Body of pancreas (tissue), 4 donors: ENCODE data around the gene DYNAP. TPM values are rescaled to one million over a fixed set of nuclear protein-coding genes. Genes with fewer than 3 reads are reported as not detected.

ENCODE experiments used
- ATAC-seq: fragments of 150-250 bp; one replicate; pipeline ENCODE4 v1.9.1; 2016
- DNase-seq, 4 donors: peaks; one replicate each; pipeline ENCODE4 v3.0.0-alpha.2; 2019
- H3K27ac ChIP-seq, 4 donors: fragments of 200-600 bp; sonication (generic); 1 replicate in 3 of 4; 2 replicates in 1 of 4; pipeline versions ENCODE4 v1.5.1 to v1.6.1; 2016 to 2019; ENCODE audit warnings: mild to moderate bottlenecking in 1 of 4, mixed read lengths in 1 of 4, moderate library complexity in 1 of 4
- H3K27me3 ChIP-seq, 2 donors: fragments of 200-600 bp; sonication (generic); one replicate each; pipeline ENCODE4 v1.6.0; 2016; ENCODE audit warnings: mild to moderate bottlenecking in 1 of 2
- H3K36me3 ChIP-seq, 2 donors: fragments of 200-600 bp; sonication (generic); replicated peaks in 1 of 2; 2 replicates each; pipeline ENCODE4 v1.5.1; 2016; ENCODE audit warnings: low read depth in 2 of 2; ENCODE audit not compliant: insufficient read depth in 1 of 2
- H3K4me1 ChIP-seq: fragments of 200-600 bp; sonication (generic); one replicate; pipeline ENCODE4 v1.6.0; 2016
- H3K4me3 ChIP-seq, 2 donors: fragments of 200-600 bp; sonication (generic); 1 replicate in 1 of 2; 2 replicates in 1 of 2; pipeline ENCODE4 v1.5.1; 2016 to 2019
- H3K9me3 ChIP-seq, 3 donors: fragments of 200-600 bp; sonication (generic); 1 replicate in 2 of 3; 2 replicates in 1 of 3; pipeline ENCODE4 v1.5.1; 2016
- CTCF ChIP-seq, 7 experiments: fragments of 450-650 bp in 4 of 7; fragments of 200-600 bp in 3 of 7; sonication (generic) in 3 of 7; IDR thresholded peaks; one replicate each; pipeline ENCODE4 v1.5.1; 2016 to 2019; ENCODE audit warnings: antibody characterized with exemption in 7 of 7
- POLR2A ChIP-seq, 3 donors: fragments of 450-650 bp; IDR thresholded peaks; one replicate each; pipeline ENCODE4 v1.6.1; 2016; ENCODE audit warnings: antibody characterized with exemption in 3 of 3, mild to moderate bottlenecking in 2 of 3
- WGBS, 2 donors: methylation state at CpG; one replicate each; pipeline ENCODE4 v1.1.5; 2017; 5-methylcytosine and 5-hydroxymethylcytosine counted together
- intact Hi-C: fragments of 100-400 bp; cut with DNase I; formaldehyde crosslinking; loops from one replicate; pipeline ENCODE4 v1.15.1; 2023
- total RNA-seq, 2 donors: library from RNA; depleted of rRNA; stranded (reverse); fragments of >200 nt; gene quantifications; one replicate each; pipeline ENCODE4 v1.1.0, GENCODE V29; 2016

The DYNAP gene
- total RNA-seq, 2 donors from 2014 or later = not detected

GRCh38 chr18:54647176-54647575 lies 56.1 kb downstream of the DYNAP start:
- Histone ChIP-seq H3K4me1 (no peaks in the 10 kb centered on the region), H3K36me3 (no peaks in the 10 kb centered on the region), H3K4me3 (no peak overlapping the region), H3K9me3 (no peaks in the 10 kb centered on the region), H3K27ac (no peak overlapping the region), H3K27me3 (no peaks in the 10 kb centered on the region)
- intact Hi-C loops = loop anchor here (10.0 kb wide), 1 partner anchor 92 kb away; no protein-coding TSS in a partner anchor
- WGBS, 2 donors = 7 to 15% methylated on average over 2 of the region's 2 CpGs
- peak; percentile 13 to 74 (median 63) for TF ChIP-seq CTCF (IDR thresholded peaks at IDR 0.05)
- TF ChIP-seq POLR2A (IDR thresholded peaks at IDR 0.05) = no peak
- ATAC-seq (peak; percentile 55), DNase-seq (peak; percentile 25 to 54 (median 32))

Other genes starting within 250 kb of the DYNAP start
- gene STARD6, start 233.4 kb upstream of the DYNAP start, total RNA-seq = not detected
- 1 to 10 TPM in 1 of 2 donors, under 1 TPM in 1; 0.33 to 2.6 TPM for gene C18orf54, start 233.3 kb upstream of the DYNAP start, total RNA-seq
- gene RAB27B, start 237.2 kb downstream of the DYNAP start, total RNA-seq = 10 to 100 TPM in 1 of 2 donors, under 1 TPM in 1; 0.66 to 10.1 TPM